ENCODE results near the gene BAAT.

Gene BAAT

GRCh38 chr9:101360647-101361046 lies 24.2 kb downstream of the BAAT start:
- no peaks in the 10 kb centered on the region for H3K4me1 ChIP-seq (ENCODE audit: low read depth, poor library complexity, severe bottlenecking)
- H3K9ac ChIP-seq: no peak overlapping the region
- TF ChIP-seq CTCF (conservative IDR thresholded peaks at IDR 0.05; ENCODE audit: low read depth, low read length): no peak
- H4K20me1 ChIP-seq (ENCODE audit: insufficient read depth): no peaks in the 10 kb centered on the region
- H2AFZ ChIP-seq (ENCODE audit: low read depth): no peak overlapping the region
- no peak overlapping the region for H3K4me3 ChIP-seq (IDR thresholded peaks at IDR 0.05; ENCODE audit: insufficient read depth, low read depth, low read length)
- H3K27ac ChIP-seq: no peak overlapping the region
- H3K4me2 ChIP-seq: no peak overlapping the region
- H3K79me2 ChIP-seq (ENCODE audit: insufficient read depth, low read depth): no peaks in the 10 kb centered on the region
- no peaks in the 10 kb centered on the region for H3K36me3 ChIP-seq (ENCODE audit: insufficient read depth)
- H3K27me3 ChIP-seq (ENCODE audit: insufficient read depth, low read depth): no peaks in the 10 kb centered on the region

- no peaks in the 10 kb centered on the region for H3K4me1 ChIP-seq (ENCODE audit: low read depth, poor library complexity, severe bottlenecking)
- no peaks in the 10 kb centered on the region for H4K20me1 ChIP-seq (ENCODE audit: insufficient read depth)
Measured at GRCh38 chr9:101359679-101360078, 25.1 kb downstream of the BAAT start.

GRCh38 chr9:101356619-101357018 lies 28.2 kb downstream of the BAAT start:
- TF ChIP-seq CTCF (conservative IDR thresholded peaks at IDR 0.05; ENCODE audit: low read depth, low read length): no peak
- Histone ChIP-seq H3K4me2 (no peak overlapping the region), H3K27me3 (ENCODE audit: insufficient read depth, low read depth) (no peaks in the 10 kb centered on the region), H2AFZ (ENCODE audit: low read depth) (no peak overlapping the region), H3K79me2 (ENCODE audit: insufficient read depth, low read depth) (no peaks in the 10 kb centered on the region), H4K20me1 (ENCODE audit: insufficient read depth) (no peaks in the 10 kb centered on the region), H3K36me3 (ENCODE audit: insufficient read depth) (no peaks in the 10 kb centered on the region), H3K9ac (no peak overlapping the region), H3K4me3 (IDR thresholded peaks at IDR 0.05; ENCODE audit: insufficient read depth, low read depth, low read length) (no peak overlapping the region), H3K4me1 (ENCODE audit: low read depth, poor library complexity, severe bottlenecking) (no peaks in the 10 kb centered on the region), H3K27ac (no peak overlapping the region)

More at GRCh38 chr9:101359679-101360078, 25.1 kb downstream of the BAAT start:
- H3K27me3 ChIP-seq (ENCODE audit: insufficient read depth, low read depth): no peaks in the 10 kb centered on the region
- H2AFZ ChIP-seq (ENCODE audit: low read depth): no peak overlapping the region
- H3K4me3 ChIP-seq (IDR thresholded peaks at IDR 0.05; ENCODE audit: insufficient read depth, low read depth, low read length): no peak overlapping the region
- no peak for TF ChIP-seq CTCF (conservative IDR thresholded peaks at IDR 0.05; ENCODE audit: low read depth, low read length)
- no peak overlapping the region for H3K27ac ChIP-seq
- no peaks in the 10 kb centered on the region for H3K79me2 ChIP-seq (ENCODE audit: insufficient read depth, low read depth)
- H3K4me2 ChIP-seq: no peak overlapping the region
- no peak overlapping the region for H3K9ac ChIP-seq
- H3K36me3 ChIP-seq (ENCODE audit: insufficient read depth): no peaks in the 10 kb centered on the region

- H4K20me1 ChIP-seq (ENCODE audit: insufficient read depth): no peaks in the 10 kb centered on the region
- H3K4me3 ChIP-seq (IDR thresholded peaks at IDR 0.05; ENCODE audit: insufficient read depth, low read depth, low read length): no peak overlapping the region
- H3K27ac ChIP-seq: no peak overlapping the region
- H3K4me1 ChIP-seq (ENCODE audit: low read depth, poor library complexity, severe bottlenecking): no peaks in the 10 kb centered on the region
- no peak overlapping the region for H3K9ac ChIP-seq
- TF ChIP-seq CTCF (conservative IDR thresholded peaks at IDR 0.05; ENCODE audit: low read depth, low read length): no peak
- no peaks in the 10 kb centered on the region for H3K36me3 ChIP-seq (ENCODE audit: insufficient read depth)
- no peaks in the 10 kb centered on the region for H3K79me2 ChIP-seq (ENCODE audit: insufficient read depth, low read depth)
- H3K27me3 ChIP-seq (ENCODE audit: insufficient read depth, low read depth): no peaks in the 10 kb centered on the region
- no peak overlapping the region for H2AFZ ChIP-seq (ENCODE audit: low read depth)
- H3K4me2 ChIP-seq: no peak overlapping the region
Measured at GRCh38 chr9:101354765-101355708, 29.8 kb downstream of the BAAT start.

Data from KMS-11 (cell line).